Stimulated activated effector memory CD8-positive, alpha-beta T cell treated with anti-CD3 and anti-CD28 coated beads, Interleukin-12 subunit alpha, Interleukin-12 subunit beta, amount 100 ng/mL, for 72 hours (primary cell): ENCODE data around the gene PHC3.
A peak's percentile ranks its signal among the peaks of the same experiment; 100 is the strongest.
"Not testable (repeated sequence)": the region's sequence is repeated elsewhere in the genome, so short reads cannot be mapped to it uniquely, and the experiment has no call there.

Experiments
- ATAC-seq: fragments of 150-1000 bp; cut with Tn5 transposase; 2 replicates; pipeline ENCODE4 v1.10.0; 2021
- DNase-seq, 2 donors: peaks; one replicate each; pipeline ENCODE4 v3.0.0; 2021 to 2022; ENCODE audit warnings: low spot score in 2 of 2
- H3K27ac Mint-ChIP-seq: one replicate; pipeline ENCODE4 v1.8.0; 2022; ENCODE audit warnings: mild to moderate bottlenecking, mixed read lengths
- H3K36me3 Mint-ChIP-seq: one replicate; pipeline ENCODE4 v1.8.0; 2022; ENCODE audit warnings: mild to moderate bottlenecking, mixed read lengths
- H3K4me1 Mint-ChIP-seq: one replicate; pipeline ENCODE4 v1.8.0; 2022; ENCODE audit warnings: mixed read lengths
- H3K4me3 Mint-ChIP-seq: one replicate; pipeline ENCODE4 v1.8.0; 2022; ENCODE audit warnings: mild to moderate bottlenecking, mixed read lengths
- H3K9me3 Mint-ChIP-seq: one replicate; pipeline ENCODE4 v1.8.0; 2022; ENCODE audit warnings: mixed read lengths

PHC3 gene

DNA sequence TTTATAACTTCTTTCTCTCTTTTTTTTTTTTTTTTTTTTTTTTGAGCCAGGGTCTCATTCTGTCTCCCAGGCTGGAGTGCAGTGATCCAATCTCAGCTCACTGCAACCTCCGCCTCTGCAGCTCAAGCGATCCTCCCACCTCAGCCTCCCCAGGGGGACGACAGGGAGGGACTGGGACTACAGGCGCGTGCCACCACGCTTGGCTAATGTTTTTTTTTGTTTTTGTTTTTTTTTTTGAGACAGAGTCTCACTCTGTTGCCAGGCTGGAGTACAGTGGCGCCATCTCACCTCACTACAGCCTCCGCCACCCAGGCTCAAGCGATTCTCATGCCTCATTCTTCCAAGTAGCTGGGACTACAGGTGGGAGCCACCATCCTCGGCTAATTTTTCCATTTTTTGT is 23.0 kb upstream of the PHC3 start:
- ATAC-seq (no peak), DNase-seq (no peak)
- no peak overlapping the region for H3K4me3 Mint-ChIP-seq
- no peaks in the 10 kb centered on the region for H3K4me1 Mint-ChIP-seq
- no peaks in the 10 kb centered on the region for H3K9me3 Mint-ChIP-seq
- H3K27ac Mint-ChIP-seq: no peak overlapping the region
- no peaks in the 10 kb centered on the region for H3K36me3 Mint-ChIP-seq

DNA sequence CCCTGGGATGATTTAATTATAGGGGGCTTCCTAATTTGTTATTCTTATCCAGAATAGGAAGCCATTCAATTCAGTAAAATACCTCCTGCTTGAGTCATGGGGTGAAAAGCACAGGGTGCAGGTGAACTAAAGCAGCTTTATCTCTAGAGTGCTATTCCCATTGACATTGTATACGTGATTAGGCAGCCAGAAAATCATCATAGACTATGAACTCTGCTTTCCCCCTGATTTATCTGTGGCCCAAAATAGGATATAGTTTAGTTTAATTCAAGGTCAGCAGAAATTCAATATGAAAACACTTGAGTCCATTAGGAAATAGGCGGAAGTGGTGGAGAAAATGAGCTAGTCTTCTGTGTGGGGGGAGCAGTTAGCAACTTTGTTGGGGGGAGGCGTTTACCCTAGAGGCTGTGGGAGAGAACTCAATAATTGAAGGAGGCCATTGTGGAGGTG is 22.5 kb upstream of the PHC3 start:
- Mint-ChIP-seq H3K36me3 (no peaks in the 10 kb centered on the region), H3K9me3 (no peaks in the 10 kb centered on the region), H3K4me1 (no peaks in the 10 kb centered on the region), H3K4me3 (no peak overlapping the region), H3K27ac (no peak overlapping the region)
- DNase-seq (peak in 1 of 2 donors; percentile 13), ATAC-seq (no peak)

DNA sequence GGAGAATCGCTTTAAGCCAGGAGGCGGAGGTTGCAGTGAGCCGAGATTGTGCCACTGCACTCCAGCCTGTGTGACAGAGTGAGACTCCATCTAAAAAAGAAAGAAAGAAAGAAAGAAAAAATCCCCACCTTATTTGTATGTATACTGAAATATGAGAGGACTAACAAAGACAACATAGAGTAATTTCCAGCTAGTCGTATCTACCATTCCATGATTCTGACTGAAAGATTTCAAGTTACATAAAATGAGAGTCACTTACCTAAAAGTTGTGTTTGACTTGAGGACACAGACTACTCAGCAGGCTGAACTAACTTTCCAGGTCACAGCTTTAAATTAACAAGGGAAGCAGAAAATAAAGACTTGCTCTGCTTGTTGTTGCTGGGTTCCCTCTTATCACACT is 21.9 kb upstream of the PHC3 start:
- Mint-ChIP-seq H3K4me1 (no peaks in the 10 kb centered on the region), H3K9me3 (no peaks in the 10 kb centered on the region)

DNA sequence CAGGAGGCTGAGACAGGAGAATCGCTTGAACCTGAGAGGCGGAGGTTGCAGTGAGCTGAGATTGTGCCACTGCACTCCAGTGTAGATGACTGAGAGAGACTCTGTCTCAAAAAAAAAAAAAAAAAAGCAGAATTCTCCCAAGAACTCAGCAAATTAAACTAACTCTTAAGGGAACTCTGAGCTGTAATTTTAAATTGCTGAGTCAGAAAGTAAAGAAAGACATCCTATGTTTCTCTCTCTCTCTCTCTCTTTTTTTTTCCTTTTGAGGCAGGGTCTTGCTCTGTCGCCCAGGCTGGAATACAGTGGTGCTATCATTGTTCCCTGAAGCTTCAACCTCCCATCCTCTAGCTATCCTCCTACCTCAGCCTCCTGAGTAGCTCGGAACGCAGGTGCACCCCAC is 20.0 kb upstream of the PHC3 start:
- no peaks in the 10 kb centered on the region for H3K9me3 Mint-ChIP-seq
- no peaks in the 10 kb centered on the region for H3K36me3 Mint-ChIP-seq
- H3K4me1 Mint-ChIP-seq: no peaks in the 10 kb centered on the region
- ATAC-seq (no peak), DNase-seq (peak in 1 of 2 donors; percentile 4)
- H3K4me3 Mint-ChIP-seq: no peak overlapping the region
- H3K27ac Mint-ChIP-seq: no peak overlapping the region

More for the DNA sequence above, 21.9 kb upstream of the PHC3 start:
- H3K36me3 Mint-ChIP-seq: no peaks in the 10 kb centered on the region
- H3K27ac Mint-ChIP-seq: no peak overlapping the region
- H3K4me3 Mint-ChIP-seq: no peak overlapping the region
- peak; percentile 85 for ATAC-seq
- no peak for DNase-seq

DNA sequence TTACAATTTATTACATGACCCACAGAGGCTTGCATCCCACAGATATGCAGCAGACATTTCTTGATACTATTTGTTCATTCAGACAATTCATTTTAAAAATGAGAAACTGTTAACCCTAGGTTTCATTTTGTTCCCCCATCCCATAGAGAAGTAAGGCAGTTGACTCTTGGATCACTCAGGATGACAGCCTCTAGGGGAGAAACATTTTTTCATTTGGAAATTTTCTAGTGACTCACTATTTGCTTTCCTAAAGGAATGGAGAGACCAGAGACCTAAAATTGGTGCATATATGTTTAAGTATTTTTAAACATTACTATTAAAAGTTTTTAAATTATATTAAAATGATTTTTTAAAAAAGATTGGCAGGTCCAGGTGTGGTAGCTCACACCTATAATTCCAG is 19.5 kb upstream of the PHC3 start:
- ATAC-seq: no peak
- no peaks in the 10 kb centered on the region for H3K36me3 Mint-ChIP-seq
- H3K9me3 Mint-ChIP-seq: no peaks in the 10 kb centered on the region
- no peaks in the 10 kb centered on the region for H3K4me1 Mint-ChIP-seq
- DNase-seq: no peak
- no peak overlapping the region for H3K4me3 Mint-ChIP-seq
- no peak overlapping the region for H3K27ac Mint-ChIP-seq

DNA sequence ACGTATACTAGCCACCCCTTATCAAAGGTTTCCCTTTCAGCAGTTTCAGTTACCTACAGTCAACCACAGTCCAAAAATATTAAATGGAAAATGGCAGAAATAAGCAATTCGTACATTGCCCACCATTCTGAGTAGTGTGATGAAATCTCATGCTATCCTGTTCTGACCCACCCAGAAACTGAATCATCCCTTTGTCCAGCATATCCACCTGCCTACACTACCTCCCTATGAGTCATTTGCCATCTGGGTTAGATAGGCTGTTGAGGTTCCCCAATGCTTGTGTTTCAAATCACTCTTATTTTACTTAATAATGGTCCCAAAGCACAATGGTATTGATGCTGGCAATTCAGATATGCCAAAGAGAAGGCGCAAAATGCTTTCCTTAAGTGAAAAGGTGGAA is 15.3 kb upstream of the PHC3 start:
- Mint-ChIP-seq H3K27ac (no peak overlapping the region), H3K4me1 (no peaks in the 10 kb centered on the region), H3K4me3 (no peak overlapping the region), H3K36me3 (no peaks in the 10 kb centered on the region), H3K9me3 (no peaks in the 10 kb centered on the region)
- DNase-seq (peak in 1 of 2 donors; percentile 40), ATAC-seq (peak; percentile 61)

DNA sequence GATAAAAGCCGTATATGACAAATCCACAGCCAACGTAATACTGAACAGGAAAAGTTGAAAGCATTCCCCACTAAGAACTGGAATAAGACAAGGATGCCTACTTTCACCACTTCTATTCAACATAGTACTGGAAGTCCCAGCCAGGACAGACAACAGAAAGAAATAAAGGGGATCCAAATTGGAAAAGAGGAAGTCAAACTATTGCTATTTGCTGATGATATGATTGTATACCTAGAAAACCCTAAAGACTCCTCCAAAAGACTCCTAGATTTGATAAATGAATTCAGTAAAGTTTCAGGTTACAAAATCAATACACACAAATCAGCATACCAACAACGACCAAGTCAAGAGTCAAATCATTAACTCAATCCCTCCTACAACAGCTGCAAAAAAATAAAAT is 14.2 kb upstream of the PHC3 start:
- DNase-seq, ATAC-seq, H3K9me3 Mint-ChIP-seq, H3K27ac Mint-ChIP-seq, H3K36me3 Mint-ChIP-seq, H3K4me1 Mint-ChIP-seq, H3K4me3 Mint-ChIP-seq: not testable (repeated sequence)

DNA sequence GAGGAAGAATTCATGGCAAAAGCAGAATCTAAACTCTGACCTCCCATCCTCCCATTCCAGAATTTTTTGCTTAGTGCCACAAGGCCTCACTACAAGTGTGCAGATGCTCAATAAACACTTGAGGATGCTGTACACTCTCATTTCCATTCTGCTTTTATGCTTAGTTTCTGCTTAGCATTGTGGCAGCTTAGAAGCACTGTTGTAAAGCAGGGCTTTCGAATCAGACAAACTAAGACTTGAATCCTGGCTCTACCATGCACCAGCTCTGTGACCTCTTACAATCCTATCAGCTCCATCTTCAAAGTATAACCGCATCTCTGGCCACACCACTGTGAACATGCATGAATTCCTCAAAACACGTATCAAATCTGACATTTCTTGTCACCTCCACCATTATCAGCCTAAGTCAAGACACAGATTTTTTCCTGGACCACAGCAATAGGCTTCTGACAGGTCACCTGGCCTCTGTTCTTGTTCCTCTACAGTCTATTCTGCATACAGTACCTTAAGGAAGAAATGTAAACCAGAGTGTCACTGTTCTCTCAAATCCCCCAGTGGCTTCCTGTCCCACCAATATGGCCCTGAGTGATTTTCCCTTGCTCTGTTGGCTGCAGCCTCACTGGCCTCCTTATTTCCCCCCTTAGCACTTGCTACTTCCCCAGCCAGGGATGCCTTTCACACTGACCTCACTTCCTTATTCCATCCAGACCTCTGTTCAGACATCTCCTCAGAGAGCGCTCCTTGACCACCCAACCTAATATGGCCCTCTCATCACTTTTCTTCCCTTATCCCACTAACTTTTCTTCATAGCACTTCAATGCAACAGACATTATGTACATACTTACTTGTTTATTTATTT is 8.1 kb upstream of the PHC3 start:
- ATAC-seq: peak; percentile 24
- DNase-seq: peak in 1 of 2 donors; percentile 45
- H3K36me3 Mint-ChIP-seq: no peaks in the 10 kb centered on the region
- no peak overlapping the region for H3K27ac Mint-ChIP-seq
- no peak overlapping the region for H3K4me3 Mint-ChIP-seq
- no peaks in the 10 kb centered on the region for H3K9me3 Mint-ChIP-seq
- no peaks in the 10 kb centered on the region for H3K4me1 Mint-ChIP-seq

DNA sequence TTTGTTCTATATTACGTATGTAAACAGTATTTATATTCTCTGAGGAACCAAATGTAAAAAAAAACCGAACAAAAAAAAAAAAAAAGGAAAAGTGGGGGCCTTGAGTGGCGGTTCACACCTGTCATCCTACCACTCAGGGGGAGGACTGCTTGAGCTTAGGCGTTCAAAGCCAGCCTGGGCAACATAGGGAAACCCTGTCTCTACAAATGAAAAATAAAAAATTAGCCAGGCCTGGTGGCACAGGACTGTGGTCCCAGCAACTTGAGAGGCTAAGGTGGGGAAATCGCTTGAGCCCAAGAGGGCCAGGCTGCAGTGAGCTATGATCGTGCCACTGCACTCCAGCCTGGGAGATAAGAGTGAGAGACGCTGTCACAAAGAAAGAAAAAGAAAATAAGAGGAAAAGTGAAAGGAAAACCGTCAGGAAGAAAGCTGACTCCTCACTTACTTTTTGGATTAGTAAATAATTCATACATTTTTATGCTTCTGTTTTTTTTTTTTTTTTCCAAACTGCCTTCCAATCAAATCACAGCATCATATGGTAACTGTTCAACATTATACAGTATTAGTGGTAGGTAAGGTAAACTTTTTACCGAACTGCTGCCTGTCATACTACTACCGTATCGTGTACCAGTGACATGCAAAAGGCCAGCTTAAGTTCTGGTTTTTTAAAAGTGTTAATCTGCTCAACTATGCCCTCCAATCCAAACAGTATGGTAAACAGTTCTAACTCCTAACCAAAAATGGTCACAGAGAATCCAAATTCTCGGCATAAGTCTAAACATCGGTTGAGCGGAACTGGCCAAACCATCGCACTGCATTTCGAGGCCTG is 1.2 kb downstream of the PHC3 start:
- Mint-ChIP-seq H3K27ac (peak overlapping the region; percentile 99), H3K36me3 (peaks cover 60% of the 10 kb centered on the region), H3K9me3 (no peaks in the 10 kb centered on the region), H3K4me3 (peak overlapping the region; percentile 87), H3K4me1 (peaks cover 26% of the 10 kb centered on the region)
- peak in 1 of 2 donors; percentile 61 for DNase-seq
- peak; percentile 47 for ATAC-seq

DNA sequence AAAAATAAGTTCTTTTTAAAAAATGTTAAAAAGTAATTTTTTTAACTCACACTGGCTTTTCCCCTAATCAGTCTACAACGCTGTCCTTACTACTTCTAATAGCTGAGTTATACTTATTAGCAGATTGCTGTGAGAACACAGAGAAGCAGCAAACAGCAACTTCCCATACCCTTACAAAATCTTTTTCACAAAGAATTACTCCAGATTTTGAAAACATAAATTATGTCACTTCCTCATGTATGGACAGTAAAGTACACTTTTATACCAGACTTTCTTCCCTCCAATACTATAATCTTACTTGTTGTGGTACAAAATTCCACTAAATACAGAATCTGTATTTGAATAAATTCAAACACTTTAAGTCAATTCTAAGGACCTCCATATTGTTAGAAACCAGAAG is 2.1 kb downstream of the PHC3 start:
- H3K36me3 Mint-ChIP-seq: peaks cover 69% of the 10 kb centered on the region
- no peak for DNase-seq
- ATAC-seq: no peak
- no peaks in the 10 kb centered on the region for H3K9me3 Mint-ChIP-seq
- peak overlapping the region; percentile 87 for H3K4me3 Mint-ChIP-seq
- peaks cover 33% of the 10 kb centered on the region for H3K4me1 Mint-ChIP-seq
- peak overlapping the region; percentile 99 for H3K27ac Mint-ChIP-seq

DNA sequence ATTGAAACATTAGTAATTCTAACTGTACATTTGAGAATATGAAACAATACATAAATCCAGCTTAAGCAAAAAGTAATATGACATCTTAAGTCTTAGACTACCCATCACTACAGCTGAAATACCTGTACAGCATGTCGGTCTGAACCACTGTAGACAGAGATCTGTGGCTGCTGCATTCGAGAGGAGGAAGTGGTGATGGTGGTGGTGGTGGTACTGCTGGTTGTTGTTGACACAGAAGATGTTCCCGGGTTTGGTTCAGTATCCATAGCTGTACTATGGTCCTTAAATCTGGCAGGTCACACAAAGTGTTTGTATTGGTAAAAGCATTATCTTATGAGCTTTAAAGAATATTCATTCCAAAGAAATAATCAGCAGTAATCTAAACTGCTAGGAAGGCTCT is 2.9 kb downstream of the PHC3 start:
- peak overlapping the region; percentile 87 for H3K4me3 Mint-ChIP-seq
- no peaks in the 10 kb centered on the region for H3K9me3 Mint-ChIP-seq
- H3K4me1 Mint-ChIP-seq: peaks cover 35% of the 10 kb centered on the region
- peak; percentile 67 for ATAC-seq
- H3K27ac Mint-ChIP-seq: no peak overlapping the region
- peaks cover 76% of the 10 kb centered on the region for H3K36me3 Mint-ChIP-seq
- peak in 1 of 2 donors; percentile 59 for DNase-seq

DNA sequence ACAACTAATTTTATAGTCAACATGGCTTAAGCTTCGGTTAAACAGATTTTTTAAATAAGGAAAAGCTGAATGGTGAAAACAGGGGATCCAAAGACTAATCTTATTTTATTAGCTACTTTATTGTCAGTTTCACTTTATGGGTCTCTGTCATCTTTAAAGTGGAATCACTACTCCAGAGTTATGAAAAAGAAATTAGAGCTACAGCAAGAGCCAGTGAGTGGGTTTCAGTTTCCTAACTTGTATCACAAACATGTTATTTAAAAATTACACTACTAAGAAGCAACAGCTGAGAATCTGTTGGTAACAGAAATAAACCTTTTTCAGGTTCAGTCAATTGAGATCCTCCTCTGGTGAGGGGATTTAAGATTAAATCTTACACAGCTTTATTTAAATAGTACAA is 10.0 kb downstream of the PHC3 start:
- H3K4me3 Mint-ChIP-seq: peak overlapping the region; percentile 30
- H3K4me1 Mint-ChIP-seq: peaks cover 38% of the 10 kb centered on the region
- H3K9me3 Mint-ChIP-seq: no peaks in the 10 kb centered on the region
- ATAC-seq: peak; percentile 64
- peaks cover 100% of the 10 kb centered on the region for H3K36me3 Mint-ChIP-seq
- peak overlapping the region; percentile 52 for H3K27ac Mint-ChIP-seq
- DNase-seq: no peak

DNA sequence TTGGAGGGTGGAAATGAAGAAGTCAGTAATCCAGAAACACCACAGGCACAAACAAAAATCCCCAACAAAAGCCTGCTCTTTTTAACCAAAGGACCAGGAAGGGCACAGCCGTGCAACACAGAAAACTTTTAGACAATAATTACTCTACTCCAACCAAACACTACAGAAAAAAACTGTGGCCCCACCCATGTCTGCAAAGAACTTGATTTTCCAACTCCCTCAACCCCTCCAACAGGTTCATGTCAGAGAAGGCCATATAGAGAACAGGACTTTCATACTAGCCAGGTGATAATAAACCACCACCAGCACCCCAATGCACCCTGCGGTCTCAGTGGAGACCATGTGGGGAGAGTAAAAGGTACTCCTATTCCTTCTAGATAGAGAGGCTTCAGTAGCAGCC is 16.8 kb downstream of the PHC3 start:
- Mint-ChIP-seq H3K4me1 (peaks cover 51% of the 10 kb centered on the region), H3K27ac (peak overlapping the region; percentile 58), H3K9me3 (no peaks in the 10 kb centered on the region), H3K4me3 (no peak overlapping the region), H3K36me3 (peaks cover 99% of the 10 kb centered on the region)
- ATAC-seq (no peak), DNase-seq (no peak)

DNA sequence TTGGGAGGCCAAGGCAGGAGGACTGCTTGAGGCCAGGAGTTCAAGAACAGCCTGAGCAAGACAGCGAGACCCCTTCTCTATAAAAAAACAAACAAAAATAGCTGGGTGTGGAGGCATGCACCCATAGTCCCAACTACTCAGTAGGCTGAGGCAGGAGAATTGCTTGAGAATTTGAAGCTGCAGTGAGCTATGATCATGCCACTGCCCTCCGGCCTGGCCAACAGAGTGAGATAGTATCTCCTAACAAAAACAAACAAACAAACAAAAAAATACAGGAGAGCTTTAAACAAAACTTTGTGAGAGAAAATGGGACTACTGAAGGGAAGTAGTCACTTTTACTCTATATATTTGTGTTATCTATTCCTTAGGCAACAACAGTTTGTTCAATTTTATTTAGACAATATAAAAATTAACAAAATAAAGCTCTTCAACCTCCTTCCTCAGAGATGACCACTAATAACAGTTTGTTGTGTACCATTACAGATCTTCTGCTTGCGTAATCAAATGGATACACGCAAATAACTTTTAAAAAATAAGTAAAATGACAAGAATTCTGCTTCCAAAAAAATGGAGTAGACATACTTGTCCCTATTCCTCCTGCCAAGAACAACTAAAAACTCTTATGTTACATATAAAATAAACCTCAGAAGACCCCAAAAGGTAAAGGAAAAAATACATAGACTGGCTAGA is 17.4 kb downstream of the PHC3 start:
- ATAC-seq (no peak), DNase-seq (no peak)
- Mint-ChIP-seq H3K27ac (peak overlapping the region; percentile 58), H3K4me3 (no peak overlapping the region), H3K9me3 (no peaks in the 10 kb centered on the region), H3K4me1 (peaks cover 51% of the 10 kb centered on the region), H3K36me3 (peaks cover 99% of the 10 kb centered on the region)

DNA sequence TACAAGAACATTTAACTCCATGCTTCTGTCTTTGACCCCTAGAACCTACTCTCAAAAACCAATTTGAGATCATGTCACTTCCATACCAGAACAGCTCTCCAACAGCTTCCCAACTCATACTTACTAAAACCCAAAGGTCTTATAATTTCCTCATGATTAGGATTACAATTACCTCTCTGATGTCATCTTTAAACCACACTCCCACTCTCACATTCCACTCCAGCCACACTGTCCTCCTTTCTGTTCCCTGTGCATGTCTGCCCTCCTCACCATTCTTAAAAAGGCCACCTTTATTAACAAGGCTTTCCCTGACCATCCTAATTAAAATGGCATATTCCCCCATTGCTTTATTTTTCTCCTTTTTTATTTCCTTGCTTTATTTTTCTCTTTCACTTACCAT is 18.9 kb downstream of the PHC3 start:
- ATAC-seq (no peak), DNase-seq (no peak)
- peaks cover 99% of the 10 kb centered on the region for H3K36me3 Mint-ChIP-seq
- no peak overlapping the region for H3K27ac Mint-ChIP-seq
- H3K4me3 Mint-ChIP-seq: no peak overlapping the region
- peaks cover 53% of the 10 kb centered on the region for H3K4me1 Mint-ChIP-seq
- H3K9me3 Mint-ChIP-seq: no peaks in the 10 kb centered on the region
